Measurements from ENCODE around the gene TXNRD2. TPM values are rescaled to one million over a fixed set of nuclear protein-coding genes. Genes with fewer than 3 reads are reported as not detected.

The TXNRD2 gene
- total RNA-seq, 1 experiment from 2014 or later, result 33.7 TPM

- no peak overlapping the region for H3K4me3 Mint-ChIP-seq (ENCODE audit: low read depth, unreplicated experiment)
- no peaks in the 10 kb centered on the region for H3K9me3 Mint-ChIP-seq (ENCODE audit: low read depth, unreplicated experiment)
- peaks cover 65% of the 10 kb centered on the region for H3K36me3 Mint-ChIP-seq (ENCODE audit: insufficient read depth, unreplicated experiment)
- intact Hi-C loops (cut with micrococcal nuclease; ENCODE audit: unreplicated experiment), result no loop called here
- CTCF ChIA-PET, result interaction anchor here (0.9 kb wide), 1 partner anchor 44 kb away, joined by 4 read pairs; no protein-coding TSS in a partner anchor
- TF ChIP-seq CTCF (IDR thresholded peaks at IDR 0.05; ENCODE audit: unreplicated experiment), result no peak
- no peak overlapping the region for H3K27ac Mint-ChIP-seq (ENCODE audit: unreplicated experiment)
- no peak for DNase-seq
- peaks cover 28% of the 10 kb centered on the region for H3K4me1 Mint-ChIP-seq (ENCODE audit: low read depth, unreplicated experiment)
- H3K27me3 Mint-ChIP-seq (ENCODE audit: unreplicated experiment), result no peaks in the 10 kb centered on the region
- no TSS peak for BruUV-seq (replicated peaks)
Observed at GRCh38 chr22:19969141-19969928, 27.7 kb upstream of the TXNRD2 start.

GRCh38 chr22:19968450-19968891 lies 26.9 kb upstream of the TXNRD2 start:
- Mint-ChIP-seq H3K4me3 (ENCODE audit: low read depth, unreplicated experiment) (no peak overlapping the region), H3K27me3 (ENCODE audit: unreplicated experiment) (no peaks in the 10 kb centered on the region), H3K36me3 (ENCODE audit: insufficient read depth, unreplicated experiment) (peaks cover 66% of the 10 kb centered on the region), H3K9me3 (ENCODE audit: low read depth, unreplicated experiment) (no peaks in the 10 kb centered on the region), H3K4me1 (ENCODE audit: low read depth, unreplicated experiment) (peaks cover 28% of the 10 kb centered on the region), H3K27ac (ENCODE audit: unreplicated experiment) (no peak overlapping the region)
- no TSS peak for BruUV-seq (replicated peaks)
- intact Hi-C loops (cut with micrococcal nuclease; ENCODE audit: unreplicated experiment), result no loop called here
- DNase-seq, result no peak
- TF ChIP-seq CTCF (IDR thresholded peaks at IDR 0.05; ENCODE audit: unreplicated experiment), result no peak
- CTCF ChIA-PET, result no interaction called here

GRCh38 chr22:19967850-19968449 lies 26.3 kb upstream of the TXNRD2 start:
- BruUV-seq (replicated peaks), result no TSS peak
- Mint-ChIP-seq H3K4me1 (ENCODE audit: low read depth, unreplicated experiment) (peaks cover 33% of the 10 kb centered on the region), H3K27me3 (ENCODE audit: unreplicated experiment) (no peaks in the 10 kb centered on the region), H3K36me3 (ENCODE audit: insufficient read depth, unreplicated experiment) (peaks cover 66% of the 10 kb centered on the region), H3K4me3 (ENCODE audit: low read depth, unreplicated experiment) (no peak overlapping the region), H3K27ac (ENCODE audit: unreplicated experiment) (no peak overlapping the region), H3K9me3 (ENCODE audit: low read depth, unreplicated experiment) (no peaks in the 10 kb centered on the region)
- no peak for TF ChIP-seq CTCF (IDR thresholded peaks at IDR 0.05; ENCODE audit: unreplicated experiment)
- CTCF ChIA-PET, result no interaction called here
- DNase-seq, result no peak
- intact Hi-C loops (cut with micrococcal nuclease; ENCODE audit: unreplicated experiment), result no loop called here

- Mint-ChIP-seq H3K27me3 (ENCODE audit: unreplicated experiment) (no peaks in the 10 kb centered on the region), H3K4me1 (ENCODE audit: low read depth, unreplicated experiment) (peaks cover 42% of the 10 kb centered on the region), H3K27ac (ENCODE audit: unreplicated experiment) (peak overlapping the region; percentile 1), H3K36me3 (ENCODE audit: insufficient read depth, unreplicated experiment) (peaks cover 74% of the 10 kb centered on the region), H3K9me3 (ENCODE audit: low read depth, unreplicated experiment) (no peaks in the 10 kb centered on the region), H3K4me3 (ENCODE audit: low read depth, unreplicated experiment) (no peak overlapping the region)
- no TSS peak for BruUV-seq (replicated peaks)
- intact Hi-C loops (cut with micrococcal nuclease; ENCODE audit: unreplicated experiment), result no loop called here
- TF ChIP-seq CTCF (IDR thresholded peaks at IDR 0.05; ENCODE audit: unreplicated experiment), result no peak
- CTCF ChIA-PET, result interaction anchor here (0.7 kb wide), 1 partner anchor 208 kb away, joined by 3 read pairs; no protein-coding TSS in a partner anchor
- no peak for DNase-seq
Observed at GRCh38 chr22:19966908-19967750, 25.5 kb upstream of the TXNRD2 start.
